ENCODE measurements around the gene PARD3.

Gene PARD3

DNA sequence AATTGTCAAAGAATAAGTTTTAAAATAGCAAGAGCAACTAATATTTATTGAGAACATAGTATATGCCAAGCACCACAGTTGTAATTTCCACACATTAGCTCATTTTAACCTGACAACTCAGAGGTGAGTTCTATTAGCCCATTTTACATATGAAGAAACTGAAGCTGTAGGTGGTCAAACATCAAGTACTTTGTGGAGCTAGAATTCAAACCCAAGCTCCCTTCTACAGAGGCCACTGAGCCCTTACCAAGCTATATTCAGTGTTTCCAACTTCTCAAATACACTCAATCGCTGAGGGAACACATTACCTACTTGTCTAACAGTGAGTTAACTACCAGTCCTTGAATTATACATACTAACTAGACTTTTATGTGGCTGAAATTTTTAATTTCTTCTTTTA is 236.6 kb downstream of the PARD3 start:
- Histone ChIP-seq H3K9me3 (ENCODE audit: insufficient read depth, low read length, severe bottlenecking) (no peaks in the 10 kb centered on the region), H3K36me3 (ENCODE audit: insufficient read depth, low read length) (no peaks in the 10 kb centered on the region), H4K20me1 (ENCODE audit: insufficient read depth, low read length) (peaks cover 17% of the 10 kb centered on the region; the same call in 1 of the 2 replicates), H3K4me1 (ENCODE audit: insufficient read depth, low read length) (no peaks in the 10 kb centered on the region), H3K27me3 (ENCODE audit: insufficient read depth, low read length, poor library complexity) (no peaks in the 10 kb centered on the region), H3K27ac (ENCODE audit: low read length) (no peak overlapping the region), H3K79me2 (ENCODE audit: insufficient read depth, low read length) (peaks cover 44% of the 10 kb centered on the region), H2AFZ (ENCODE audit: low read depth, low read length) (no peak overlapping the region), H3K9ac (ENCODE audit: low read depth, low read length) (no peak overlapping the region), H3K4me2 (ENCODE audit: insufficient read depth, low read length) (no peak overlapping the region), H3K4me3 (ENCODE audit: low read depth in 1 of 2, low read length in 2 of 2) (no peak overlapping the region)
- DNase-seq (no peak), ATAC-seq (ENCODE audit: insufficient read depth, low read depth) (no peak)
- TF ChIP-seq EZH2 (IDR thresholded peaks at IDR 0.05; ENCODE audit: borderline replicate concordance, low read depth, low read length, severe bottlenecking), result no peak
- TF ChIP-seq, protein P1, sequence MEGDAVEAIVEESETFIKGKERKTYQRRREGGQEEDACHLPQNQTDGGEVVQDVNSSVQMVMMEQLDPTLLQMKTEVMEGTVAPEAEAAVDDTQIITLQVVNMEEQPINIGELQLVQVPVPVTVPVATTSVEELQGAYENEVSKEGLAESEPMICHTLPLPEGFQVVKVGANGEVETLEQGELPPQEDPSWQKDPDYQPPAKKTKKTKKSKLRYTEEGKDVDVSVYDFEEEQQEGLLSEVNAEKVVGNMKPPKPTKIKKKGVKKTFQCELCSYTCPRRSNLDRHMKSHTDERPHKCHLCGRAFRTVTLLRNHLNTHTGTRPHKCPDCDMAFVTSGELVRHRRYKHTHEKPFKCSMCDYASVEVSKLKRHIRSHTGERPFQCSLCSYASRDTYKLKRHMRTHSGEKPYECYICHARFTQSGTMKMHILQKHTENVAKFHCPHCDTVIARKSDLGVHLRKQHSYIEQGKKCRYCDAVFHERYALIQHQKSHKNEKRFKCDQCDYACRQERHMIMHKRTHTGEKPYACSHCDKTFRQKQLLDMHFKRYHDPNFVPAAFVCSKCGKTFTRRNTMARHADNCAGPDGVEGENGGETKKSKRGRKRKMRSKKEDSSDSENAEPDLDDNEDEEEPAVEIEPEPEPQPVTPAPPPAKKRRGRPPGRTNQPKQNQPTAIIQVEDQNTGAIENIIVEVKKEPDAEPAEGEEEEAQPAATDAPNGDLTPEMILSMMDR (IDR thresholded peaks at IDR 0.05; ENCODE audit: borderline replicate concordance, extremely low read depth, low read length, poor library complexity, severe bottlenecking), result no peak

DNA sequence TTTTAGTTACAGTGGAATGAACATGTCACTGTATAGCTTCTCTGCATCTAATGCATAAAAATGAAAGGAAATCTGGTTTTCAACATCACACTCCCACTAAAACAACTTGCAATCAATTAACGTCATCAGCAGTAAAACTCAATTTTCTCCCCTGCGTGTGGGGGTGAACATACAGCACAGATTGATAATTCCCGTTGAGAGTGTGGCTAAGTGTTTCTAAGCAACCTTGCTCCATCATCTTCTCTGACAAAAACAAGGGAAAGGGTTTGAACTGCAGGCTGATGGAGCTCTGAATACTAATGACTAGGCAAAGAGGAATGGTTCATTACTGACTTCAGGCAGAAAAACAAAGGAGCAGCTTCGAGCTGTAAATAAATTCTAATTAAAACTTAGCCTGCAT is 238.3 kb downstream of the PARD3 start:
- Histone ChIP-seq H3K27ac (ENCODE audit: low read length) (no peak overlapping the region), H4K20me1 (ENCODE audit: insufficient read depth, low read length) (peaks cover 18% of the 10 kb centered on the region; the same call in 1 of the 2 replicates), H3K36me3 (ENCODE audit: insufficient read depth, low read length) (no peaks in the 10 kb centered on the region), H2AFZ (ENCODE audit: low read depth, low read length) (no peak overlapping the region), H3K9ac (ENCODE audit: low read depth, low read length) (no peak overlapping the region), H3K4me1 (ENCODE audit: insufficient read depth, low read length) (no peaks in the 10 kb centered on the region), H3K79me2 (ENCODE audit: insufficient read depth, low read length) (peaks cover 39% of the 10 kb centered on the region; the same call in 1 of the 2 replicates), H3K27me3 (ENCODE audit: insufficient read depth, low read length, poor library complexity) (no peaks in the 10 kb centered on the region), H3K4me2 (ENCODE audit: insufficient read depth, low read length) (no peak overlapping the region), H3K4me3 (ENCODE audit: low read depth in 1 of 2, low read length in 2 of 2) (no peak overlapping the region), H3K9me3 (ENCODE audit: insufficient read depth, low read length, severe bottlenecking) (no peaks in the 10 kb centered on the region)
- TF ChIP-seq EZH2 (IDR thresholded peaks at IDR 0.05; ENCODE audit: borderline replicate concordance, low read depth, low read length, severe bottlenecking), result no peak
- DNase-seq, result no peak
- no peak for ATAC-seq (ENCODE audit: insufficient read depth, low read depth)

DNA sequence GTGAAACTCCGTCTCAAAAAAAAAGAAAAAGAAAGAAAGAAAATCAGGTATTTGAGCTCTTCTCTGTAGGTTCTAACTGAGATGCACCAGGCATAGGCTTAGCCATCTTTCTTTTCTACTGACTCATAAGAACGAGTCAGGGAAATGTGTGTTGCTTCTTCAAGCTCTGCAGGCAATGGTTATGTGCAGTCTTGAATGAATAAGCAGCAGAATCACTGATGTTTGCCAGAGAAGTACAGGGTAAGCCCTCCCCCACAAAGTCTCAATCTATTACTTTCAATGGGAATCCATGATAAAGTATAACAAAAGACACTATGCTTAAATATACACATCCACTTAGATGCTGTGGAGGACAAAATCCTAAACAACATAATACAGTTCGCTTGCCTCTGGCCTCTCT is 239.2 kb downstream of the PARD3 start:
- H2AFZ ChIP-seq (ENCODE audit: low read depth, low read length), result no peak overlapping the region
- H3K4me3 ChIP-seq (ENCODE audit: low read depth in 1 of 2, low read length in 2 of 2), result no peak overlapping the region
- DNase-seq (no peak), ATAC-seq (ENCODE audit: insufficient read depth, low read depth) (no peak)
- no peak overlapping the region for H3K27ac ChIP-seq (ENCODE audit: low read length)
- no peaks in the 10 kb centered on the region for H3K36me3 ChIP-seq (ENCODE audit: insufficient read depth, low read length)
- no peaks in the 10 kb centered on the region for H3K9me3 ChIP-seq (ENCODE audit: insufficient read depth, low read length, severe bottlenecking)
- no peak overlapping the region for H3K4me2 ChIP-seq (ENCODE audit: insufficient read depth, low read length)
- peaks cover 39% of the 10 kb centered on the region; the same call in 1 of the 2 replicates for H3K79me2 ChIP-seq (ENCODE audit: insufficient read depth, low read length)
- TF ChIP-seq EZH2 (IDR thresholded peaks at IDR 0.05; ENCODE audit: borderline replicate concordance, low read depth, low read length, severe bottlenecking), result no peak
- TF ChIP-seq, protein P1 (IDR thresholded peaks at IDR 0.05; ENCODE audit: borderline replicate concordance, extremely low read depth, low read length, poor library complexity, severe bottlenecking), result no peak
- H3K9ac ChIP-seq (ENCODE audit: low read depth, low read length), result no peak overlapping the region
- peaks cover 26% of the 10 kb centered on the region; the same call in 1 of the 2 replicates for H4K20me1 ChIP-seq (ENCODE audit: insufficient read depth, low read length)
- H3K27me3 ChIP-seq (ENCODE audit: insufficient read depth, low read length, poor library complexity), result no peaks in the 10 kb centered on the region
- no peaks in the 10 kb centered on the region for H3K4me1 ChIP-seq (ENCODE audit: insufficient read depth, low read length)

DNA sequence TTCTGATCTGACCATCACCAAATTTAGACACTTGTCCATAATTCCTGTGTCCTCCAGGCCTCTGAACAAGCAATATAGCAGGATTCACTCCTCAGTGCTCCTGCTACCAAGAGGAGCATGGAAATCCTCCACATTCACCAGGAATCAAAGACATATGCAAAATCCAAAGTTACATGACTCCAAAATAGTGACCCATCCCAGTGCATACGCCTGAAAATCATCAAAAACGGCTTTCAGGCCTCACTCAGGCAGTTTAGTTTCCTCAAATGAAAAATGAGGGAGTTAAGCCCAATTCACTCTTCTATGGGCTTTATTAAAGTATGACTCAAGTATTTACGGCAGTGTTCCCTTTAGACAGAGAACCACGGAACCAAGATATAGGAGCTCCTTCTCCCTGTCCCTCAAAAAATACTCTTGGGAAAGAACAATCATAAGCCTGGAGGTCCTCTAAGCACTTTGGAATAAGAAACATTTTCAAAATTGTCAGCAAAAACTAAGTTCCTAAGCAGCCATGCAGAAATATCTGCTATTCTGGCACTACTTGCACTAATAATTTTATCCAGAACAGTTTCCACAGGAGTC is 240.7 kb downstream of the PARD3 start:
- Histone ChIP-seq H3K79me2 (ENCODE audit: insufficient read depth, low read length) (peaks cover 35% of the 10 kb centered on the region; the same call in 1 of the 2 replicates), H2AFZ (ENCODE audit: low read depth, low read length) (no peak overlapping the region), H3K4me2 (ENCODE audit: insufficient read depth, low read length) (no peak overlapping the region), H3K27ac (ENCODE audit: low read length) (no peak overlapping the region), H3K27me3 (ENCODE audit: insufficient read depth, low read length, poor library complexity) (no peaks in the 10 kb centered on the region), H3K4me3 (ENCODE audit: low read depth in 1 of 2, low read length in 2 of 2) (no peak overlapping the region), H3K9me3 (ENCODE audit: insufficient read depth, low read length, severe bottlenecking) (no peaks in the 10 kb centered on the region), H3K4me1 (ENCODE audit: insufficient read depth, low read length) (no peaks in the 10 kb centered on the region), H4K20me1 (ENCODE audit: insufficient read depth, low read length) (peaks cover 28% of the 10 kb centered on the region; the same call in 1 of the 2 replicates), H3K36me3 (ENCODE audit: insufficient read depth, low read length) (no peaks in the 10 kb centered on the region), H3K9ac (ENCODE audit: low read depth, low read length) (no peak overlapping the region)
- TF ChIP-seq, protein P1 (IDR thresholded peaks at IDR 0.05; ENCODE audit: borderline replicate concordance, extremely low read depth, low read length, poor library complexity, severe bottlenecking), result no peak
- no peak for TF ChIP-seq EZH2 (IDR thresholded peaks at IDR 0.05; ENCODE audit: borderline replicate concordance, low read depth, low read length, severe bottlenecking)
- no peak for DNase-seq
- no peak for ATAC-seq (ENCODE audit: insufficient read depth, low read depth)
